GM15510 (cell line): Measurements from ENCODE around the gene NOC2L.

ENCODE experiments used
- POLR2A ChIP-seq: IDR thresholded peaks from 3 replicates; pipeline ENCODE4 v1.6.1; 2011; ENCODE audit warnings: borderline replicate concordance; ENCODE audit not compliant: insufficient read length; ENCODE audit errors: extremely low read depth

The NOC2L gene

GRCh38 chr1:925561-926421 is 33.3 kb downstream of the NOC2L start:
- no peak for TF ChIP-seq POLR2A

- no peak for TF ChIP-seq POLR2A
These were observed 34.1 kb downstream of the NOC2L start for GRCh38 chr1:924656-925560.

- TF ChIP-seq POLR2A = no peak
These were observed 34.9 kb downstream of the NOC2L start for GRCh38 chr1:923991-924655.

GRCh38 chr1:923131-923990 is 35.7 kb downstream of the NOC2L start, which contains the start of gene SAMD11:
Gene SAMD11, plus strand, starts transcription at chr1:923923. Its CDS starts 509 bp downstream, at chr1:924432.
- TF ChIP-seq POLR2A = no peak

- TF ChIP-seq POLR2A = no peak
These were observed 37.8 kb downstream of the NOC2L start for GRCh38 chr1:921011-921837.

DNA sequence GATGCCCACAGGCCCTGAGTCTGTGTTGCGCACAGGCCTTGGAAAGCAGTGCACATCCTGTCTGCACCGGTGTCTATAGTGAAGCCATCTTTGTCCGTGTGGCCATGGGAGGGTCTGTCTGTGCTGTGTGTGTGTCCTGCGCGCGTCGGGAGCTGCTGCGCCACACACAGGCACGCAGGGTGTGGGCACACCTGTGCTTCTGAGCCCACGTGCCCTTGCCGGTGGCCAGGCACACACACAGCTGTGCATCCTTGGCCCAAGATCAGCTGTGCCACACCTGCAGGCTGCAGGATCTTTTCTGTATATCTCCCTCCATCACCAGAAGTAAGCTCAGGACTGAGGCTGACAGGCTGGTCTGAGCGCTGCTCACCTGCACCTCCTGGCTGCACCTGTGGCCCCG is 38.5 kb downstream of the NOC2L start:
- TF ChIP-seq POLR2A = no peak

DNA sequence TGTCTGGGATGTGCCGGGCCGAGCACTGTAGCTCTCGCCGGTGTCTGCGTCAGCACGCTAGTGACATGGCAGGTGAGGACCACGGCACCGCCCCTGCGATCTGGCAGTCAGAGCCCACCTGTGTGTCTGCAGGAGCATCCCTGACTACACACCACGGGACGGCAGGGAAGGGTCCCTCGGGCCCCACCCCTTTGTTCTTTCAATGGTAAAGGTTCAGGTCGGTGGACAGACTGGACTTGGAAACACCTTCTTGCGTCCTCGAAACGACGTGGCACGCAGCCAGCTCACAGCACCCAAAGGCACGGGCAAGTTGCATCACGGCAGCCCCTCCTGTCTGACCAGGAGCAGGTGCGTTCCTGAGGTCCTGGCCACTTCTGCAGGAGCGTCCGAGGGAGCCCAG is 39.0 kb downstream of the NOC2L start:
- no peak for TF ChIP-seq POLR2A

DNA sequence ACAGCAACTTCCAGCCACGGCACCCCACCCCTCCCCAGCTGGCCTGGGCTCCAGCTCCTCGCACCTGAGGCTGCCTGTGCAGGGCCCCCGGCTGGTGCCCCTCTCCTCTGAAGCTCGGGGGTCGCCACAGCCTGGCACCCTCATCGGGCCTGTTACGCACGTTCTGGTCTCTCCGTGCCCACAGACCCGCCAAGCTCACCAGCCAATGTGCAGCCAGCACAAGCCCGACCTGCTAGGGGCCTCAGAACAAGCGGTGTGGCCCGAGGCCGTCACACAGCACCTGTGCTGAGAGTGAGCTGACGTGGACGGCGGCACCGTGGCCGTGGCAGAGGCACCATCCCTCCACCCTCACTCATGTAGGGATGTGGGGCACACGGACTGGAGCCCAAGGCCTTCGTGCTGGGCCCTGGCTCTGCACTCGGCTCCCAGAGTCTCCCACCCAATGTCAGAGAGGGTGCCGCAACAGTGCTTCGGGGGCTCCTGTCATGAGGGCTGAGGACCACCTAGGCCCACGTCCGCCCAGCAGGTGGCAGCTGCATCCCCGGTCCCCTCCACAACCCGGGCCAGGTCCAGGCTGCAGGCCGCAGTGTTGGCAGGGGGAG is 39.7 kb downstream of the NOC2L start:
- no peak for TF ChIP-seq POLR2A

GRCh38 chr1:918843-919242 is 40.2 kb downstream of the NOC2L start:
- no peak for TF ChIP-seq POLR2A

DNA sequence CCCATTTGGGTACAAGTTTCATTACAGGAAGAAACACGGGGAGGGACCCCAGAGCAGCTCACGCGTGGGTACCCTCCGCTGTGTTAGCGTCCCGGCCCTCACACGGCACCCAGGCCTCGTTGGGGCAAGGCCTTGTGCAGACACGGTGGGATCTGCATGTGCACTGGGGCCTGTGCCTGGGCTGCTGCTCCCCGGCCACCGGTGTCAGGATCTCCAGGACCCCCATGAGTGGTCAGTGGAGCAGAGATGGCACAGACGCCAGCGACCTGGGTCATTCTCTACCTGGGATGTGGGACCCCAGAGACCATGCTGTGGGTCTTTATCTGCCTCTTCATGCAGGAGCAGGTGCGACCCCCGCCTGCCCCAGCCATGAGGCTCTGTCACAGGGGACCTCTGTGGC is 40.7 kb downstream of the NOC2L start:
- TF ChIP-seq POLR2A = no peak

GRCh38 chr1:917466-918091 is 41.5 kb downstream of the NOC2L start:
- TF ChIP-seq POLR2A = no peak

GRCh38 chr1:917076-917459 is 42.0 kb downstream of the NOC2L start:
- TF ChIP-seq POLR2A = no peak
